ENCODE measurements around the gene IFNG.

IFNG gene

DNA sequence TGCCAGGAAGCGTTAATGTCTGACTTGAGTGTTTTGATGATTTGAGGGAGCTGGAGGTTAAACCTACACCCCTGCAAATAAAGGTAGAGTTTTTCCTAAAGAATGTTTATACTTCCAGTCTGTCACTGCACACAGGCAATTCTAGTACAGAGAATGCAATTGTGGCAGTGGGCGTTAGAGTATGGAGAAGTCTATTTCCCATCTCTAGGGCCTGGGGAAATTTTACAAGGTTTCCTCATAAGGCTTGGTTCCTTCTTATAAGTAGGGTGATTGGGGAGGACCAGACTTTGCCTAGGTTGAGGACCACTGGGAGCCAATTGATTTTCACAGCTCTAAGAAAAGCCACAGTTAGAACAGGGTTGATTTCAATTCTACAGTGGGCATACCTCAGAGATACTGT lies 44.3 kb downstream of the IFNG start:
- no peak for DNase-seq (ENCODE audit: low read depth)

DNA sequence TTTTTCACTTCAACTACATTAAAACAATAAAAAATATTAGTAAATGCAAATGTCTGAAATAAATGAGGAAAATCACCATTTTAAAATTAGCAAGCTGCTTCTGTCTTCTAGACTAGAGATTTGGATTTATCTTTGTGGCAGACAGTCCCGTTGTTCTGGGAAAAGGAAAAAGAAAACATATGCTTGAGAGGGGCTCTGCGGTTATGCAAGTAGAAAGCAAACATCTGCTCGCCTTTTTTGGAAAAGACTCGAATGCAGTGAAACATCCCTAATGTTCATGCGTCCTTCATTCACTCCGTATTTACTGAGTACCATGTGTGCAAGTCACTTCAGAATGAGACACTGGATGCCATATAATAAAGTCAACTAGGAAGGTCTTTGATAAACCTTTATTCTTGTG lies 44.9 kb downstream of the IFNG start:
- DNase-seq (ENCODE audit: low read depth), result no peak

DNA sequence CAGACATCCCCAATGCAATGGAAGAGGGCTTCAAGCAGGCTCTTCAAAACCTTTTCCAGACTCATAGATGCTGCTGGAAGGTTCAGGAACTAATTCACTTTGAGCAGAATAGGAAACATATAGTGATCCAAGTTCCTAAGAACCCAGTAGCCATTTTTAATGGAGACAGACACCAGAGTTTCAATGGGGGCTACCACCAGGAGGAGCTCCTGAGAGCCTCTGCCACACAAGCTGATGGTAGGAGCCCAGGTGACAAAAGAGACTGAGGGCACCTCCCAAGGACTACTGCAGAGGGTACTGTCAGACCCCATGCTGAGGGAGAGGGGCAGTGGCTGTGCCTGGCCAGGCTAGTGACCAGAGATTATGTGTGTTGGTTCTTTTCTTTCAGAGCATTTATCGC lies 45.9 kb downstream of the IFNG start:
- DNase-seq (ENCODE audit: low read depth), result peak; percentile 14

DNA sequence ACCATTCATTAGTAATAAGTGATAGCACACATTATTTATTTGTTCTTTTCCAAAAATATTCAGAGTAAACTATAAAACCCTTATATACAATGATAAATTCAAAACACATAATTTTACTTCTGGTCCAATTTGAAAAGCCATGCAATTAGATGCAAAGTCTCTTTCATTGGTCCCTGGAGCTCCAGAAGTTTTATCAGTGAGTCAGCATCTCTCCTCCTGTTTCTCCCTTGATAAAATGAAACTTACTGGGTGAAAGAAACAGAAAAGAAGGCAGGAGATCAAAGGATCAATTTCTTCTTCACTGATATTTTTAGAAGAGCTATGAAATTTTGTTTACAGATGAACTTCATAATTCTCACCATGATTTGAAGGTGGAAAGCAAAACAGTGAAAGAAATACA lies 47.5 kb downstream of the IFNG start:
- DNase-seq (ENCODE audit: low read depth), result no peak

DNA sequence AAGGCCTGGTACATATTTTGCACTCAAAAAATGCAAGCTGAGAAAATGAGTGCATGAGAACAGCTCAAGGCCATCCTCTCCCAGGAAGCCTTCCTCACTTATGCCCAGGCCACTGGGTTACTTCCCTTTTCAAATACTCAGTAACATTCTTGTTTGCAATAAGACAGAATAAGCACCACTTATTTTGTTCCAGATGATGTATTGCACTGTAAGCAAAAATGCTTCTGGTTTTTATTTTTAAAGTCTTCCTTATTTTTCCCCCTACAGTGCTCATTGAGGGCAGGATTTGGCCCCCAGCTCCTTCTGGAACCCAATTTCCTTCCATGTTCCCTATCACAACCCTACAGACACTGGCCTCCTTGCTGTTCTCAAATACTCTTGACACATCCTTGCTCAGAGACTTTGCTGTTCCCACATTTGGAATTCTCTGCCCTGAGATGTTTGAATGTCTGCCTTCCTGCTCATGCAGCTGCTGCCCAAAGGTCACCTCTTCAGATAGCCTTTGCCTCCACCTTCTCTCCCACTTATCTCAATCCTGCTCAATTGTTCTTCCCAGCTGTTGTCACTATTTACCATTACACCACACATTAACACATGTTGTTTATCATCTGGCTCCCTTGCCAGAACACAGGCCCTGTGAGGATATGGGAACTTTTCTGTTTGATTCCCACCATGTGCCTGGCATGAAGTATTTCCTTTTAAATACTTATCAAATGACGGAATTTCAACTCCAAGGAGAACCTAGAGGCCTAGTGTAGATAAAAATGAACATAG lies 49.9 kb downstream of the IFNG start:
- no peak for DNase-seq (ENCODE audit: low read depth)

DNA sequence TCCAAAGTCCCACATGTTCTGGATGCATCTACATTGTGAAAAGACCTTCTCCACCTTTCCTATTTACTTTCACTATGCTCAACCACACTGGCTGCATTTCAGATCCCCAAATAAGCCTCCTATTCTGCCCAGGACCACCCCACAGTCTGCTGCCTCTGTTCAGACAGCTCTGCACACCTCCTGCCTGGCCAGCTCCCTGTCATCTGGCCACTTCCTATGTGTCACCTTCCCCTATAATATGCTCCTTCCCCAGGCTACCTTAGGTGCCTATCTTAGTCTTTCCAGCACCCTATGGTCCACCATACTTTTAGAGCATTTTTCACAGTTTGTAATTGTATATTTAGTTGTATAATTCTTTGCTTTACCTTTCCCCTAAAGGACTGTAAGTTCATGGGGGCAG lies 50.5 kb downstream of the IFNG start:
- no peak for DNase-seq (ENCODE audit: low read depth)

DNA sequence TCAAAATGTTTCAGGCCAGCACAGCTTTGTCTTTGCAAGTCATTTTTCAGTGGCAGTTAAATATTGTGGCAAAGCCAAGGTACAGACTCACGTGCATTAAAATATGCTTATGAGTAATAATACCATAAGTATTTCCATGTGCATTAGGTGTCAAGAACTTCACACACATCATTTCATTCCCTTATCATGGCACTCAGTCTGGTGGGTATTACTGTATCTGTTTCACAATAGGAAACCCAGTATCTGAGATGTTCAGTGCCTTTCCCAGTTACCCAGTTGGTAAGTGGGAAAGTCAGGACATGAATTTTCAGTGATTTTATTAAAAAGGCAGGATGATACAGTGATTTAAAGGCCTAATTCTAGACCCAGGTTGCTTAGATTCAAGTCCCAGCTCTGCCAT lies 52.9 kb downstream of the IFNG start:
- no peak for DNase-seq (ENCODE audit: low read depth)

DNA sequence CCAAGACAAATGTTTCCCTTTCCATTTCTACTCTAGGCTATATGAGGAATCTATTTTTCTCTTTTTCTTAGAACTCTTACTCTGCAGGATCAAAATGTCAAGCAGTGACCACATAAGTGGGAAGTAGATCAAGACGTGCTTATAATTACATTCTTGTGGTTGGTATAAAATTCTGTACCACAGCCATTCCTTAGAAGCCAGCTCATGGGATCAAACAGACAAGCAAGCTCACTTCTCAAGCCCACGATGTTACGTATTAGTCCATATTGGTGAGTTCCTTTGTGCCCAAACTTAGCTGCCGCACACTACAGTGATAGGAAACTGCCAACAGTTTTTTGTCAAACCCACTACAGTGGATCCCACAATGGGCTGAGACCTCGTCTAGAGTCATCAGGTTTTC lies 53.4 kb downstream of the IFNG start:
- peak; percentile 54 for DNase-seq (ENCODE audit: low read depth)
